ENCODE measurements around the gene CST9. TPM values are rescaled to one million over a fixed set of nuclear protein-coding genes. Genes with fewer than 3 reads are reported as not detected.

The CST9 gene
- total and polyA plus RNA-seq, 2 of the 8 experiments (the other 6 are each of a cell fraction or from before 2014, with no cell fraction given), result 0.05 to 0.19 TPM

DNA sequence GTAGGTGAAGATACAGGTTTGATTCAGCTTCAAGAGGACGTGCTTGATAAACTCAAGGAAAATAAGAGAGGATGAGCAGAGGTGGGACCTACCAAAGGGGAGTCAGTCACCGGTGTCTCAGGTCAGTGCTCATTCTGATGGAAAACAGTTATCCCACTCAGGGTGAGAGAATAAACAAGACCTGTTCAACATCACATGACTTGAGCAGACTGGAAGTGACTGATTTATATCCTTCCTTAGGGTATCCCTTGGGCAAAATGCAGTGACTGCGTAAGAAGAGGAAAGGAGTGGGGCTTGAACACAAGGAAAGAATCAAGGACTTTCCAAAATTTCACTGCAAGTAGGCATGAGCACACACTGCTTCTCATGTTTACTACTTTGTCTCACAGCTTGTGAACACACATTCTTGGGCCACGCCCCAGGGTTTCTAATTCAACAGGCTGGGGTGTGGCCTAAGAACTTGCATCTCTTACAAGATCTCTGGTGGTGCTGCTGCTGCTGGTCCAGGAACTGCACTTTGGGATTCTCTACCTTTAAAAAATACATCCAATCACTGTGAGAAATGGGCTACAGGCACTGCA, 20.4 kb upstream of the CST9 start:
- Histone ChIP-seq H3K18ac (ENCODE audit: extremely low read depth, low read length) (no peak overlapping the region), H3K79me1 (ENCODE audit: low read depth, low read length) (no peaks in the 10 kb centered on the region; the same call in 1 of the 2 replicates), H3K27me3 (replicated peaks in 1 of 4; ENCODE audit: control insufficient read depth in 3 of 4, extremely low read depth in 1 of 4, insufficient read depth in 3 of 4, low read length in 3 of 4) (no peaks in the 10 kb centered on the region), H3K27ac (ENCODE audit: low read depth, low read length) (no peak overlapping the region), H3K9me3 (ENCODE audit: insufficient read depth in 2 of 2, low read depth in 1 of 2, low read length in 1 of 2) (no peaks in the 10 kb centered on the region), H3K4me1 (replicated peaks in 1 of 4; ENCODE audit: control insufficient read depth in 3 of 4, insufficient read depth in 4 of 4, low read length in 3 of 4) (peaks cover 0 to 4% (median 1%) of the 10 kb centered on the region in 4 experiments; a peak in 2 of 7 replicates), H3K79me2 (ENCODE audit: control insufficient read depth in 1 of 2, insufficient read depth in 2 of 2, low read length in 2 of 2) (no peaks in the 10 kb centered on the region), H2AFZ (ENCODE audit: low read length) (no peak overlapping the region), H4K8ac (ENCODE audit: extremely low read depth, insufficient read depth, low read length) (no peak overlapping the region), H2BK15ac (ENCODE audit: low read length) (no peak overlapping the region), H4K5ac (ENCODE audit: insufficient read length, low read depth, low read length) (no peak overlapping the region), H2BK12ac (ENCODE audit: low read depth, low read length) (no peak overlapping the region), H2AK5ac (ENCODE audit: low read depth, low read length) (no peak overlapping the region), H4K20me1 (replicated peaks in 1 of 2; ENCODE audit: control insufficient read depth in 1 of 2, insufficient read depth in 2 of 2, low read length in 2 of 2) (no peaks in the 10 kb centered on the region), H3K9ac (replicated peaks in 1 of 4; ENCODE audit: extremely low read depth in 1 of 4, low read depth in 3 of 4, low read length in 3 of 4) (no peak overlapping the region), H2BK120ac (replicated peaks; ENCODE audit: low read depth, low read length) (no peak overlapping the region), H3K23ac (ENCODE audit: insufficient read length) (no peak overlapping the region), H3K4me2 (ENCODE audit: insufficient read depth in 1 of 2, low read depth in 2 of 2, low read length in 2 of 2) (no peak overlapping the region), H2BK20ac (ENCODE audit: low read length) (no peak overlapping the region), H3K14ac (ENCODE audit: insufficient read length) (no peak overlapping the region), H3K4ac (replicated peaks; ENCODE audit: insufficient read length, low read depth, low read length) (no peak overlapping the region), H3K23me2 (ENCODE audit: low read depth, low read length) (peaks cover 2% of the 10 kb centered on the region; the same call in 1 of the 2 replicates), H4K91ac (replicated peaks; ENCODE audit: insufficient read length, low read length) (no peak overlapping the region), H2BK5ac (ENCODE audit: low read depth, low read length) (no peak overlapping the region), H3K4me3 (ENCODE audit: extremely low read depth in 1 of 4, insufficient read depth in 2 of 4, low read depth in 3 of 4, low read length in 4 of 4) (no peak overlapping the region), H3K36me3 (ENCODE audit: control insufficient read depth in 2 of 4, insufficient read depth in 4 of 4, low read length in 3 of 4) (no peaks in the 10 kb centered on the region), H3K56ac (replicated peaks; ENCODE audit: insufficient read length, low read depth, low read length) (no peak overlapping the region)
- CTCF ChIA-PET (ENCODE audit: partially characterized antibody), result interaction anchor here (1.0 to 1.2 kb wide), 2 partner anchors 8 to 19 kb away, joined by 3 read pairs; no protein-coding TSS in a partner anchor
- FAIRE-seq, result no peak
- POLR2A ChIA-PET (ENCODE audit: partially characterized antibody), result no interaction called here
- no peak for DNase-seq (ENCODE audit: low read depth in 1 of 2, low spot score in 2 of 2)
- 83% methylated on average over 4 of the region's 4 CpGs; no CpG with 5 or more reads in 1 of the 2 experiments for WGBS, 2 experiments (ENCODE audit: extremely low coverage in 1 of 2, insufficient coverage in 1 of 2, insufficient read length in 1 of 2, insufficient replicate concordance in 2 of 2, low coverage in 1 of 2, low lambda C conversion rate in 2 of 2, missing lambda C conversion rate in 1 of 2)
- no peak for TF ChIP-seq BACH1 (IDR thresholded peaks at IDR 0.05; ENCODE audit: low read length)
- TF ChIP-seq SP2 (IDR thresholded peaks at IDR 0.05; ENCODE audit: low read length), result no peak
- TF ChIP-seq, protein P1, sequence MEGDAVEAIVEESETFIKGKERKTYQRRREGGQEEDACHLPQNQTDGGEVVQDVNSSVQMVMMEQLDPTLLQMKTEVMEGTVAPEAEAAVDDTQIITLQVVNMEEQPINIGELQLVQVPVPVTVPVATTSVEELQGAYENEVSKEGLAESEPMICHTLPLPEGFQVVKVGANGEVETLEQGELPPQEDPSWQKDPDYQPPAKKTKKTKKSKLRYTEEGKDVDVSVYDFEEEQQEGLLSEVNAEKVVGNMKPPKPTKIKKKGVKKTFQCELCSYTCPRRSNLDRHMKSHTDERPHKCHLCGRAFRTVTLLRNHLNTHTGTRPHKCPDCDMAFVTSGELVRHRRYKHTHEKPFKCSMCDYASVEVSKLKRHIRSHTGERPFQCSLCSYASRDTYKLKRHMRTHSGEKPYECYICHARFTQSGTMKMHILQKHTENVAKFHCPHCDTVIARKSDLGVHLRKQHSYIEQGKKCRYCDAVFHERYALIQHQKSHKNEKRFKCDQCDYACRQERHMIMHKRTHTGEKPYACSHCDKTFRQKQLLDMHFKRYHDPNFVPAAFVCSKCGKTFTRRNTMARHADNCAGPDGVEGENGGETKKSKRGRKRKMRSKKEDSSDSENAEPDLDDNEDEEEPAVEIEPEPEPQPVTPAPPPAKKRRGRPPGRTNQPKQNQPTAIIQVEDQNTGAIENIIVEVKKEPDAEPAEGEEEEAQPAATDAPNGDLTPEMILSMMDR (IDR thresholded peaks at IDR 0.05; ENCODE audit: control extremely low read depth in 1 of 3, insufficient read depth in 1 of 3, low read depth in 1 of 3, low read length in 3 of 3), result no peak
- TF ChIP-seq TAF1 (IDR thresholded peaks at IDR 0.05; ENCODE audit: low read depth, low read length), result no peak
- no peak for TF ChIP-seq ASH2L (IDR thresholded peaks at IDR 0.05; ENCODE audit: low read length)
- no peak for TF ChIP-seq CREB1 (IDR thresholded peaks at IDR 0.05)
